Measurements from ENCODE around the gene MED13L.

GRCh38 chr12:116187151-116187511 is 90.4 kb downstream of the MED13L start:
- TF ChIP-seq, protein P1, sequence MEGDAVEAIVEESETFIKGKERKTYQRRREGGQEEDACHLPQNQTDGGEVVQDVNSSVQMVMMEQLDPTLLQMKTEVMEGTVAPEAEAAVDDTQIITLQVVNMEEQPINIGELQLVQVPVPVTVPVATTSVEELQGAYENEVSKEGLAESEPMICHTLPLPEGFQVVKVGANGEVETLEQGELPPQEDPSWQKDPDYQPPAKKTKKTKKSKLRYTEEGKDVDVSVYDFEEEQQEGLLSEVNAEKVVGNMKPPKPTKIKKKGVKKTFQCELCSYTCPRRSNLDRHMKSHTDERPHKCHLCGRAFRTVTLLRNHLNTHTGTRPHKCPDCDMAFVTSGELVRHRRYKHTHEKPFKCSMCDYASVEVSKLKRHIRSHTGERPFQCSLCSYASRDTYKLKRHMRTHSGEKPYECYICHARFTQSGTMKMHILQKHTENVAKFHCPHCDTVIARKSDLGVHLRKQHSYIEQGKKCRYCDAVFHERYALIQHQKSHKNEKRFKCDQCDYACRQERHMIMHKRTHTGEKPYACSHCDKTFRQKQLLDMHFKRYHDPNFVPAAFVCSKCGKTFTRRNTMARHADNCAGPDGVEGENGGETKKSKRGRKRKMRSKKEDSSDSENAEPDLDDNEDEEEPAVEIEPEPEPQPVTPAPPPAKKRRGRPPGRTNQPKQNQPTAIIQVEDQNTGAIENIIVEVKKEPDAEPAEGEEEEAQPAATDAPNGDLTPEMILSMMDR (IDR thresholded peaks at IDR 0.05): no peak
- no peak for TF ChIP-seq EP300 (IDR thresholded peaks at IDR 0.05)
